Uterus (tissue), 2 donors: ENCODE results near the gene UBIAD1.

Source experiments
- CTCF ChIP-seq, 4 experiments: fragments of 200-600 bp in 2 of 4; fragments of 450-650 bp in 2 of 4; sonication (generic) in 2 of 4; IDR thresholded peaks; one replicate each; pipeline ENCODE4 v1.5.1; 2016 to 2019; ENCODE audit warnings: antibody characterized with exemption in 4 of 4, mild to moderate bottlenecking in 2 of 4, moderate library complexity in 1 of 4
- POLR2A ChIP-seq, 2 donors: fragments of 450-650 bp; IDR thresholded peaks; one replicate each; pipeline ENCODE4 v1.6.1; 2016; ENCODE audit warnings: antibody characterized with exemption in 2 of 2, mild to moderate bottlenecking in 1 of 2, moderate library complexity in 1 of 2

- TF ChIP-seq POLR2A (IDR thresholded peaks at IDR 0.05) (no peak), CTCF (IDR thresholded peaks at IDR 0.05) (no peak)
These were observed 46.0 kb downstream of the UBIAD1 start for GRCh38 chr1:11318982-11319381.
